Liver (tissue), 9 donors: ENCODE measurements around the gene PGAM5. TPM values are rescaled to one million over a fixed set of nuclear protein-coding genes. Genes with fewer than 3 reads are reported as not detected.

Experiments used
- DNase-seq: peaks from one replicate; pipeline ENCODE4 v3.0.0-alpha.2; 2017; ENCODE audit warnings: low spot score
- H3K27ac ChIP-seq, 2 donors: one replicate each; pipeline ENCODE4 v1.7.0; 2013; ENCODE audit warnings: inconsistent platforms in 2 of 2, low read length in 2 of 2, control low read depth in 1 of 2, low read depth in 1 of 2, mild to moderate bottlenecking in 1 of 2
- H3K27me3 ChIP-seq, 4 donors: one replicate each; pipeline versions ENCODE4 v1.6.1 to v1.7.0; 2013; ENCODE audit warnings: low read length in 3 of 4, inconsistent platforms in 1 of 4, mild to moderate bottlenecking in 1 of 4, moderate library complexity in 1 of 4; ENCODE audit not compliant: control insufficient read depth in 4 of 4, insufficient read depth in 4 of 4
- H3K36me3 ChIP-seq, 4 donors: one replicate each; pipeline versions ENCODE4 v1.6.1 to v1.7.0; 2013; ENCODE audit warnings: low read length in 3 of 4, mild to moderate bottlenecking in 3 of 4, low read depth in 1 of 4, moderate library complexity in 1 of 4; ENCODE audit not compliant: control insufficient read depth in 4 of 4, insufficient read depth in 3 of 4
- H3K4me1 ChIP-seq, 4 donors: one replicate each; pipeline versions ENCODE4 v1.6.1 to v1.7.0; 2013; ENCODE audit warnings: low read length in 3 of 4, mild to moderate bottlenecking in 3 of 4, moderate library complexity in 1 of 4; ENCODE audit not compliant: control insufficient read depth in 4 of 4, insufficient read depth in 4 of 4
- H3K4me3 ChIP-seq, 3 donors: one replicate each; pipeline versions ENCODE4 v1.6.1 to v1.7.0; 2013; ENCODE audit warnings: low read length in 3 of 3, control low read depth in 1 of 3, low read depth in 1 of 3, mild to moderate bottlenecking in 1 of 3
- H3K9ac ChIP-seq, 2 donors: one replicate each; pipeline ENCODE4 v1.7.0; 2013; ENCODE audit warnings: low read length in 2 of 2, mild to moderate bottlenecking in 2 of 2, moderate library complexity in 2 of 2, control low read depth in 1 of 2, low read depth in 1 of 2
- H3K9me3 ChIP-seq, 4 donors: one replicate each; pipeline versions ENCODE4 v1.6.1 to v1.7.0; 2013; ENCODE audit warnings: low read length in 3 of 4; ENCODE audit not compliant: control insufficient read depth in 4 of 4
- ATF3 ChIP-seq: IDR thresholded peaks from 2 replicates; pipeline ENCODE4 v1.6.1; 2016; ENCODE audit warnings: antibody characterized with exemption
- CTCF ChIP-seq: fragments of 150-350 bp; IDR thresholded peaks from 2 replicates; pipeline ENCODE4 v1.5.1; 2017; ENCODE audit warnings: improper control_type of control experiment, low read depth, low read length; ENCODE audit not compliant: missing input control
- EGR1 ChIP-seq, 2 donors: IDR thresholded peaks; 2 replicates each; pipeline ENCODE4 v1.6.1; 2016 to 2018; ENCODE audit warnings: antibody characterized with exemption in 2 of 2, low read depth in 2 of 2
- FOXA2 ChIP-seq: IDR thresholded peaks from 2 replicates; pipeline ENCODE4 v1.6.1; 2016; ENCODE audit warnings: antibody characterized with exemption
- GABPA ChIP-seq, 2 donors: IDR thresholded peaks in 1 of 2; conservative IDR thresholded peaks in 1 of 2; 2 replicates each; pipeline ENCODE4 v1.6.1; 2016; ENCODE audit warnings: antibody characterized with exemption in 2 of 2, mild to moderate bottlenecking in 1 of 2, moderate library complexity in 1 of 2
- HNF4A ChIP-seq, 2 donors: conservative IDR thresholded peaks; 2 replicates each; pipeline ENCODE4 v1.6.1; 2016; ENCODE audit warnings: antibody characterized with exemption in 2 of 2, mild to moderate bottlenecking in 2 of 2
- HNF4G ChIP-seq: IDR thresholded peaks from 2 replicates; pipeline ENCODE4 v1.6.1; 2016; ENCODE audit warnings: antibody characterized with exemption
- MAX ChIP-seq: IDR thresholded peaks from 2 replicates; pipeline ENCODE4 v1.6.1; 2016; ENCODE audit warnings: antibody characterized with exemption
- NR2F2 ChIP-seq: IDR thresholded peaks from 2 replicates; pipeline ENCODE4 v1.6.1; 2016; ENCODE audit warnings: antibody characterized with exemption
- RXRA ChIP-seq, 2 donors: IDR thresholded peaks; 2 replicates each; pipeline ENCODE4 v1.6.1; 2017 to 2018; ENCODE audit warnings: antibody characterized with exemption in 2 of 2, mild to moderate bottlenecking in 1 of 2
- TAF1 ChIP-seq: conservative IDR thresholded peaks from 2 replicates; pipeline ENCODE4 v1.6.1; 2016; ENCODE audit warnings: antibody characterized with exemption, mild to moderate bottlenecking
- YY1 ChIP-seq: IDR thresholded peaks from 2 replicates; pipeline ENCODE4 v1.6.1; 2016; ENCODE audit warnings: antibody characterized with exemption, mild to moderate bottlenecking
- ZBTB33 ChIP-seq: IDR thresholded peaks from 2 replicates; pipeline ENCODE4 v1.6.1; 2016; ENCODE audit warnings: antibody characterized with exemption
- WGBS: extraction: QIAGEN DNeasy Blood & Tissue Kit; methylation state at CpG from one replicate; pipeline ENCODE4 v1.1.7; 2013; 5-methylcytosine and 5-hydroxymethylcytosine counted together
- polyA plus RNA-seq, 2 donors: library from polyadenylated mRNA; stranded (reverse) in 1 of 2; unstranded in 1 of 2; fragments of 200-250 nt in 1 of 2; fragments of >200 nt in 1 of 2; fragmentation: Nextera tagmentation in 1 of 2; extraction: Ambion mirVana in 1 of 2; gene quantifications; one replicate each; pipeline versions ENCODE4 v1.2.1 to v1.2.3, GENCODE V29; 2013 to 2015
- total RNA-seq, 2 donors: library from RNA; depleted of rRNA; stranded (reverse); fragments of >200 nt; gene quantifications; one replicate each; pipeline ENCODE4 v1.2.3, GENCODE V29; 2014
- donor health status: healthy.
- donor health status: healthy.
- donor health status: healthy.
- donor health status: healthy.
- donor health status: healthy.

Gene PGAM5
- total and polyA plus RNA-seq, 4 donors = 6.3 to 34.0 (median 22.2) TPM

GRCh38 chr12:132736913-132737312, 26.3 kb downstream of the PGAM5 start:
- no peak overlapping the region for H3K9ac ChIP-seq
- H3K27ac ChIP-seq = no peak overlapping the region
- no peak for TF ChIP-seq ATF3
- TF ChIP-seq MAX = no peak
- TF ChIP-seq CTCF = no peak
- no peak for TF ChIP-seq RXRA (IDR thresholded peaks at IDR 0.05)
- no peak for TF ChIP-seq HNF4G
- H3K4me1 ChIP-seq = no peaks in the 10 kb centered on the region
- no peaks in the 10 kb centered on the region for H3K9me3 ChIP-seq
- no peak overlapping the region for H3K4me3 ChIP-seq
- H3K27me3 ChIP-seq = no peaks in the 10 kb centered on the region
- H3K36me3 ChIP-seq = peaks cover 19 to 85% (median 61%) of the 10 kb centered on the region in 4 donors
- 98% methylated on average over 15 of the region's 15 CpGs for WGBS
- no peak for DNase-seq

- Histone ChIP-seq H3K9me3 (no peaks in the 10 kb centered on the region), H3K27me3 (no peaks in the 10 kb centered on the region), H3K36me3 (peaks cover 13 to 81% (median 55%) of the 10 kb centered on the region in 4 donors), H3K27ac (no peak overlapping the region), H3K4me1 (no peaks in the 10 kb centered on the region), H3K9ac (no peak overlapping the region), H3K4me3 (no peak overlapping the region)
- no peak for DNase-seq
- no peak for TF ChIP-seq EGR1 (IDR thresholded peaks at IDR 0.05; ENCODE audit: low read depth in 2 of 2)
- no peak for TF ChIP-seq FOXA2
- no peak for TF ChIP-seq HNF4A (conservative IDR thresholded peaks at IDR 0.05)
- 92% methylated on average over 19 of the region's 19 CpGs for WGBS
Observed at GRCh38 chr12:132739600-132740312, 29.1 kb downstream of the PGAM5 start.

GRCh38 chr12:132740313-132740646, 29.6 kb downstream of the PGAM5 start:
- Histone ChIP-seq H3K9ac (no peak overlapping the region), H3K36me3 (peaks cover 15 to 80% (median 53%) of the 10 kb centered on the region in 4 donors), H3K4me3 (no peak overlapping the region), H3K4me1 (no peaks in the 10 kb centered on the region), H3K27ac (no peak overlapping the region), H3K9me3 (no peaks in the 10 kb centered on the region), H3K27me3 (no peaks in the 10 kb centered on the region)
- 93% methylated on average over 6 of the region's 6 CpGs for WGBS
- TF ChIP-seq TAF1 (no peak), HNF4G (no peak), EGR1 (IDR thresholded peaks at IDR 0.05; ENCODE audit: low read depth in 2 of 2) (no peak), GABPA (IDR thresholded peaks at IDR 0.05 in 1 of 2, conservative IDR thresholded peaks at IDR 0.05 in 1 of 2) (no peak)
- no peak for DNase-seq

- no peaks in the 10 kb centered on the region for H3K4me1 ChIP-seq
- no peaks in the 10 kb centered on the region for H3K9me3 ChIP-seq
- no peak for DNase-seq
- H3K9ac ChIP-seq = no peak overlapping the region
- H3K27me3 ChIP-seq = no peaks in the 10 kb centered on the region
- peaks cover 13 to 80% (median 52%) of the 10 kb centered on the region in 4 donors for H3K36me3 ChIP-seq
- H3K27ac ChIP-seq = no peak overlapping the region
- H3K4me3 ChIP-seq = no peak overlapping the region
- WGBS = 93% methylated on average over 11 of the region's 11 CpGs
- TF ChIP-seq MAX (no peak), YY1 (no peak), ZBTB33 (no peak), CTCF (no peak), HNF4A (conservative IDR thresholded peaks at IDR 0.05) (no peak), ATF3 (no peak), NR2F2 (no peak)
Observed at GRCh38 chr12:132740652-132741051, 30.0 kb downstream of the PGAM5 start.
